Fibroblast of lung (primary cell): ENCODE results near the gene HCFC1R1.

ENCODE experiments used
- EZH2 ChIP-seq: IDR thresholded peaks from 2 replicates; pipeline ENCODE4 v1.5.1; 2012; ENCODE audit warnings: low read length, control low read depth, mild to moderate bottlenecking; ENCODE audit errors: missing control alignments
- TF ChIP-seq, protein P1 (sequence below), 2 donors: IDR thresholded peaks in 1 of 2; conservative IDR thresholded peaks in 1 of 2; 1 replicate in 1 of 2; 2 replicates in 1 of 2; pipeline ENCODE4 v1.5.1; 2011 to 2012; ENCODE audit warnings: low read length in 2 of 2, control low read depth in 1 of 2, inconsistent platforms in 1 of 2, low read depth in 1 of 2, mild to moderate bottlenecking in 1 of 2

DNA sequence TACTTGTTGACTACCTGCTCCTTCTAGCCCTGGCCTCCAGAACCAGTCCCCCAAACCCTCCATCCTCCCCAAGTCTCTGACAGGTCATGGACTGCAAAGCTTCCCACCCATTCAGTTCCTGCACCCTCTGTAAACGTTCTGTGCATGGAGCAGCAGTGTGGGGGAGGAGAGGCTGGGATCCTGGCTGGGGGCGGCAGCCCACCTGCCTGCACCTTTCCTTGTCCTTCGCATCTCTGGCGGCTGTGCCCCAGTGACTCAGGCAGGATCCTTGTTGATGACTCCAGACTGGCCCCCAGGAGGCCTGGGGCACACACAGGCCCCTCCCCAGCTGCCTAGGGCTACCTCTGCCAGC is 41.9 kb downstream of the HCFC1R1 start:
- TF ChIP-seq, protein P1, sequence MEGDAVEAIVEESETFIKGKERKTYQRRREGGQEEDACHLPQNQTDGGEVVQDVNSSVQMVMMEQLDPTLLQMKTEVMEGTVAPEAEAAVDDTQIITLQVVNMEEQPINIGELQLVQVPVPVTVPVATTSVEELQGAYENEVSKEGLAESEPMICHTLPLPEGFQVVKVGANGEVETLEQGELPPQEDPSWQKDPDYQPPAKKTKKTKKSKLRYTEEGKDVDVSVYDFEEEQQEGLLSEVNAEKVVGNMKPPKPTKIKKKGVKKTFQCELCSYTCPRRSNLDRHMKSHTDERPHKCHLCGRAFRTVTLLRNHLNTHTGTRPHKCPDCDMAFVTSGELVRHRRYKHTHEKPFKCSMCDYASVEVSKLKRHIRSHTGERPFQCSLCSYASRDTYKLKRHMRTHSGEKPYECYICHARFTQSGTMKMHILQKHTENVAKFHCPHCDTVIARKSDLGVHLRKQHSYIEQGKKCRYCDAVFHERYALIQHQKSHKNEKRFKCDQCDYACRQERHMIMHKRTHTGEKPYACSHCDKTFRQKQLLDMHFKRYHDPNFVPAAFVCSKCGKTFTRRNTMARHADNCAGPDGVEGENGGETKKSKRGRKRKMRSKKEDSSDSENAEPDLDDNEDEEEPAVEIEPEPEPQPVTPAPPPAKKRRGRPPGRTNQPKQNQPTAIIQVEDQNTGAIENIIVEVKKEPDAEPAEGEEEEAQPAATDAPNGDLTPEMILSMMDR (conservative IDR thresholded peaks at IDR 0.05 in 1 of 2, IDR thresholded peaks at IDR 0.05 in 1 of 2; ENCODE audit: low read depth in 1 of 2, low read length in 2 of 2): no peak
- no peak for TF ChIP-seq EZH2
